ENCODE measurements around the gene LRRC26. TPM values are rescaled to one million over a fixed set of nuclear protein-coding genes. Genes with fewer than 3 reads are reported as not detected.
A peak's percentile ranks its signal among the peaks of the same experiment; 100 is the strongest.
"Not testable (repeated sequence)": the region's sequence is repeated elsewhere in the genome, so short reads cannot be mapped to it uniquely, and the experiment has no call there.

LRRC26 gene
- total RNA-seq, 2 donors from 2014 or later: not detected

DNA sequence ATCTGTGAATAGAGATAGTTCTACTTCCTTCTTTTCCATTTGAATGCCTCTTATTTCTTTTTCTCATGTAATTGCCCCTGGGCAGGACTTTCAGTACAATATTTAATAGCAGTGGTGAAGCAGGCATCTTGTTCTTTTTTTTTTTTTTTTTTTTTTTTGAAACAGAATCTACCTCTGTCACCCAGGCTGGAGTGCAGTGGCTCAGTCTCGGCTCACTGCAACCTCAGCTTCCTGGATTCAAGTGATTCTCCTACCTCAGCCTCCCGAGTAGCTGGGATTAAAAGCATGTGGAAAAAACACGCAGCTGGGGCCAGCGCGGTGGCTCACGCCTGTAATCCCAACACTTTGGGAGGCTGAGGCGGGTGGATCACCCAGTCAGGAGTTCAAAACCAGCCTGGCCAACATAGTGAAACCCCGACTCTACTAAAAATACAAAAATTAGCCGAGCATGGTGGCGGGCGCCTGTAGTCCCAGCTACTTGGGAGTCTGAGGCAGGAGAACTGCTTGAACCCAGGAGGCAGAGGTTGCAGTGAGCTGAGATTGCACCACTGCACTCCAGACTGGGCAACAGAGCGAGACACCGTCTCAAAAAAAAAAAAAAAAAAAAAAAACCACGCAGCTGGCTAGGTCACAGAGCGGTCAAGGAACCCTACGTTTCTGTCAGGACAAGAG lies 46.9 kb downstream of the LRRC26 start:
- H3K36me3 Mint-ChIP-seq; H3K27ac Mint-ChIP-seq; DNase-seq (ENCODE audit: low spot score in 2 of 2); ATAC-seq; H3K9me3 Mint-ChIP-seq: not testable (repeated sequence)

DNA sequence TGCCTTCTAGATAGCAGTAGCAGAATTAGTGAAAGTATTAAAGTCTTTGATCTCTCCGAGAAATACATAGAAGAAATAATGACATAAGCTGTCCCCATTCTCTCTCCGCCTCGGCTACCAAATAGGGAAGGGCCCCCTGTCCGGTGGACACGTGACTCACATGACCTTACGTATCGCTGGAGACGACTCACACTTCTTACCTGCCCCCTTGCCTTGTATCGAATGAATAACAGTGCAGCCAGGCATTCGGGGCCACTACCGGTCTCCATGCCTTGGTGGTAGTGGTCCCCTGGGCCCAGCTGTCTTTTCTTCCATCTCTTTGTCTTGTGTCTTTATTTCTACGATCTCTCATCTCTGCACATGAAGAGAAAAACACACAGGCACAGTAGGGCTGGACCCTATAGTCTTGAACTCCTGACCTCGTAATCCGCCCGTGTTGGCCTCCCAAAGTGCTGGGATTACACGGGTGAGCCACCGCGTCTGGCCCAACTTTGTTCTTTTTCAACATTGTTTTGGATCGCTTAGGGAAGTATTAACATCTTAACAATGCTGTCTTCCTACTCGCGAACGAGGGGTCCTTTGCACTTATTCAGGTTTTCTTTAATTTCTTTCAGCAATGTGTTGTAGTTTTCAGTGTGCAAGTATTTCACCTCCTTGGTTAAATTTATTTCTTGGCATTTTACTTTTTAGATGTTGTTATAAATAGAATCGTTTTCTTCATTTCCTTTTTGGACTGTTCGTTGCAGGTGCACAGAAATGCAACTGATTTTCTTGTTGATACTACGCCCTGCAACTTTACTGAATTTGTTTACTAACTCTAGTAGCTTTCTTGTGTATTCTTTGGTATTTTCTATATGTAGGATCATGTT lies 47.7 kb downstream of the LRRC26 start:
- DNase-seq (ENCODE audit: low spot score in 2 of 2); H3K9me3 Mint-ChIP-seq; H3K27ac Mint-ChIP-seq; H3K36me3 Mint-ChIP-seq: not testable (repeated sequence)
- ATAC-seq: peak in 1 of 2 donors; percentile 43

Other genes with a start within 250 kb of the LRRC26 start
- gene FBXW5, start 225.3 kb downstream of the LRRC26 start, total RNA-seq: 100 to 1,000 TPM in 1 of 2 donors, 10 to 100 TPM in 1; 66.9 to 107 TPM
- gene C8G, start 224.8 kb downstream of the LRRC26 start, total RNA-seq: 1 to 10 TPM; 1.5 to 2.5 TPM
- gene LCN12, start 217.8 kb downstream of the LRRC26 start, total RNA-seq: 1 to 10 TPM in 1 of 2 donors, under 1 TPM in 1; 0.64 to 2.0 TPM
- not detected for gene PTGDS, start 192.5 kb downstream of the LRRC26 start, total RNA-seq
- gene LCNL1, start 187.1 kb downstream of the LRRC26 start, total RNA-seq: not detected
- 10 to 100 TPM; 36.7 to 64.5 TPM for gene PAXX, start 177.6 kb downstream of the LRRC26 start, total RNA-seq
- not detected for gene CLIC3, start 173.5 kb downstream of the LRRC26 start, total RNA-seq
- gene ABCA2, start 141.8 kb downstream of the LRRC26 start, total RNA-seq: 10 to 100 TPM; 17.8 to 21.9 TPM
- gene FUT7, start 138.0 kb downstream of the LRRC26 start, total RNA-seq: 1 to 10 TPM; 1.4 to 1.6 TPM
- 10 to 100 TPM; 29.4 to 34.2 TPM for gene NPDC1, start 123.9 kb downstream of the LRRC26 start, total RNA-seq
- under 1 TPM in 1 of 2 donors, not detected in 1; 0.27 TPM for gene ENTPD2, start 116.0 kb downstream of the LRRC26 start, total RNA-seq
- 10 to 100 TPM in 1 of 2 donors, 1 to 10 TPM in 1; 3.5 to 13.3 TPM for gene SAPCD2, start 99.5 kb downstream of the LRRC26 start, total RNA-seq
- 10 to 100 TPM in 1 of 2 donors, 1 to 10 TPM in 1; 7.5 to 28.2 TPM for gene UAP1L1, start 92.5 kb downstream of the LRRC26 start, total RNA-seq
- gene MAN1B1, start 83.1 kb downstream of the LRRC26 start, total RNA-seq: 10 to 100 TPM; 23.8 to 41.4 TPM
- gene DPP7, start 55.3 kb downstream of the LRRC26 start, total RNA-seq: 100 to 1,000 TPM; 172 to 236 TPM
- under 1 TPM in 1 of 2 donors, not detected in 1; 0.10 TPM for gene GRIN1, start 30.9 kb downstream of the LRRC26 start, total RNA-seq
- gene TMEM210, start 2.0 kb upstream of the LRRC26 start, total RNA-seq: not detected
- gene ANAPC2, start 18.5 kb upstream of the LRRC26 start, total RNA-seq: 10 to 100 TPM; 48.1 to 68.3 TPM
- gene SSNA1, start 18.6 kb upstream of the LRRC26 start, total RNA-seq: 10 to 100 TPM; 37.1 to 64.0 TPM
- gene TPRN, start 30.7 kb upstream of the LRRC26 start, total RNA-seq: 1 to 10 TPM; 5.7 to 7.3 TPM
- 10 to 100 TPM; 15.3 to 27.1 TPM for gene TMEM203, start 35.6 kb upstream of the LRRC26 start, total RNA-seq
- 10 to 100 TPM; 31.7 to 48.5 TPM for gene NDOR1, start 35.6 kb upstream of the LRRC26 start, total RNA-seq
- 1 to 10 TPM; 3.1 to 9.4 TPM for gene RNF208, start 52.2 kb upstream of the LRRC26 start, total RNA-seq
- under 1 TPM; 0.34 to 0.64 TPM for gene CYSRT1, start 55.1 kb upstream of the LRRC26 start, total RNA-seq
- gene RNF224, start 57.5 kb upstream of the LRRC26 start, total RNA-seq: not detected
- gene SLC34A3, start 60.9 kb upstream of the LRRC26 start, total RNA-seq: under 1 TPM in 1 of 2 donors, not detected in 1; 0.12 TPM
- gene TUBB4B, start 71.2 kb upstream of the LRRC26 start, total RNA-seq: 100 to 1,000 TPM; 277 to 307 TPM
- not detected for gene STPG3, start 81.2 kb upstream of the LRRC26 start, total RNA-seq
- 10 to 100 TPM; 57.6 to 58.4 TPM for gene NELFB, start 85.3 kb upstream of the LRRC26 start, total RNA-seq
- gene TOR4A, start 107.7 kb upstream of the LRRC26 start, total RNA-seq: 1 to 10 TPM; 2.6 to 8.8 TPM
- 1 to 10 TPM in 1 of 2 donors, under 1 TPM in 1; 0.61 to 3.1 TPM for gene NRARP, start 132.2 kb upstream of the LRRC26 start, total RNA-seq